Measurements from ENCODE around the gene GSC. TPM values are rescaled to one million over a fixed set of nuclear protein-coding genes. Genes with fewer than 3 reads are reported as not detected.

Gene GSC
- total RNA-seq, 1 donor from 2014 or later: not detected

DNA sequence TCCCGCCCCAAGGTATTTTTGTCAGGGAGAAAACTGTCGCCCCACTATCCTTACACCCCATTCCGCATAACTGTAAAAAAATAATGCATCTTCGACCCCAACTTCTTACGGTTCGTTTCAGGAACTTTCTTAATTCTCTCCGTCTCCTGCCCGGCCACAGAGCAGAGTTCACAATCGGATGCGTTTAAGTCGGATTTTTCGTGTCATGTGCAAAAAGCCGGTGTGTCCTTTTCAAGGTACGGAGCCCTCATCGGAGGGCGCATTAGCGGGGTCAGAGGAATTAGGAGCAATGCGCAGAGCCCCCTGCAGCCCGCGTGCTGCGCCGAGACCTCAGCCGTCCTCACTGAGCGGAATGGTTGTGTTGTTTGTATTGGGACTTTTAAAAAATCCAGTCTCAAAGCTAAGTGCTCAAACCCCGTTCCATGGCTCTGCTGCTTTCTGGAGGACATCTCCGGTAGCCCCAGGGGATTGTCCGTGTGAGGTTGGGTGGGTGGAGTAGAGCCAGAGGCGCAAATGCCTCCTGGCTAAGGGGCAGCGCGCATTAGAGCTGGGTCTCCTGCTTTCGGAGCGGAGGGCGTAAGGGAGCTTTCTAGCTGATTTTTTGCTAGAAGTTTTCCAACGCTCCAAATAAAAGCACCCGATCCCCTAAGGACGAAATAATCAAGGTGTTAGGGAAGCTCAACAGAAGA, 3.9 kb upstream of the GSC start:
- TF ChIP-seq, protein P1, sequence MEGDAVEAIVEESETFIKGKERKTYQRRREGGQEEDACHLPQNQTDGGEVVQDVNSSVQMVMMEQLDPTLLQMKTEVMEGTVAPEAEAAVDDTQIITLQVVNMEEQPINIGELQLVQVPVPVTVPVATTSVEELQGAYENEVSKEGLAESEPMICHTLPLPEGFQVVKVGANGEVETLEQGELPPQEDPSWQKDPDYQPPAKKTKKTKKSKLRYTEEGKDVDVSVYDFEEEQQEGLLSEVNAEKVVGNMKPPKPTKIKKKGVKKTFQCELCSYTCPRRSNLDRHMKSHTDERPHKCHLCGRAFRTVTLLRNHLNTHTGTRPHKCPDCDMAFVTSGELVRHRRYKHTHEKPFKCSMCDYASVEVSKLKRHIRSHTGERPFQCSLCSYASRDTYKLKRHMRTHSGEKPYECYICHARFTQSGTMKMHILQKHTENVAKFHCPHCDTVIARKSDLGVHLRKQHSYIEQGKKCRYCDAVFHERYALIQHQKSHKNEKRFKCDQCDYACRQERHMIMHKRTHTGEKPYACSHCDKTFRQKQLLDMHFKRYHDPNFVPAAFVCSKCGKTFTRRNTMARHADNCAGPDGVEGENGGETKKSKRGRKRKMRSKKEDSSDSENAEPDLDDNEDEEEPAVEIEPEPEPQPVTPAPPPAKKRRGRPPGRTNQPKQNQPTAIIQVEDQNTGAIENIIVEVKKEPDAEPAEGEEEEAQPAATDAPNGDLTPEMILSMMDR (IDR thresholded peaks at IDR 0.05; ENCODE audit: insufficient read depth, low read length, poor library complexity, severe bottlenecking): no peak
- Histone ChIP-seq H3K36me3 (ENCODE audit: control insufficient read depth, insufficient read depth, low read length) (no peaks in the 10 kb centered on the region), H3K4me3 (ENCODE audit: low read depth, low read length) (no peak overlapping the region), H3K27me3 (ENCODE audit: control insufficient read depth, insufficient read depth, low read length) (peaks cover 74% of the 10 kb centered on the region)
- DNase-seq (ENCODE audit: low read depth): no peak

DNA sequence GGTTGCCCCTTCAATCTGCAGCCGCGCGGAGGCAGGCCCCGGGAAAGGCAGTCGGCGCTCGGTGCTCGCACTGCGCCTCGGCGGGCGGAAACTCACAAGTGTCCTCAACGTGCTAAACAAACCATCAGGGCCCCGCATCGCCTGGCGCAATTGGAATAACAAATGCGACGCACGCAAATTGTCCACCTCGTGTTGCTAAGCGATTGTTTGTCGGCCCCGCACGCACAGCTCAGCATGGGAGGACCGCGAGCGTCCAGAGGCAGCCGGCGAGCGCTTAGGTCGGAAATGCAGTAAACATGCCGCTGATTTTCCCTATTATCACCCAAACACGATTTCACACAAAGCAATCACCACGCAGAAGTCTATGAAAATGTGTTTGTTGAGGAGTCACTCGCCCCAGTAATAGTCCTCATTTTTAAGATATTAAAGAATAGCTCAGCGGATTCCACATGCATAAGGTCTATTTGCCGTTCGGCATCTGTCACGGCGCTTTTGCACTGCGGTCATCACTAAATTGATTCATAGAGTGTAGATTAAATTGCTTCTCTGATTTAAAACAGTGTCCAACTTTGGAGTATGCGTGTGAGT, 3.2 kb upstream of the GSC start:
- peaks cover 80% of the 10 kb centered on the region for H3K27me3 ChIP-seq (ENCODE audit: control insufficient read depth, insufficient read depth, low read length)
- H3K4me3 ChIP-seq (ENCODE audit: low read depth, low read length): no peak overlapping the region
- no peak for DNase-seq (ENCODE audit: low read depth)
- H3K36me3 ChIP-seq (ENCODE audit: control insufficient read depth, insufficient read depth, low read length): no peaks in the 10 kb centered on the region
- TF ChIP-seq, protein P1 (IDR thresholded peaks at IDR 0.05; ENCODE audit: insufficient read depth, low read length, poor library complexity, severe bottlenecking): no peak

DNA sequence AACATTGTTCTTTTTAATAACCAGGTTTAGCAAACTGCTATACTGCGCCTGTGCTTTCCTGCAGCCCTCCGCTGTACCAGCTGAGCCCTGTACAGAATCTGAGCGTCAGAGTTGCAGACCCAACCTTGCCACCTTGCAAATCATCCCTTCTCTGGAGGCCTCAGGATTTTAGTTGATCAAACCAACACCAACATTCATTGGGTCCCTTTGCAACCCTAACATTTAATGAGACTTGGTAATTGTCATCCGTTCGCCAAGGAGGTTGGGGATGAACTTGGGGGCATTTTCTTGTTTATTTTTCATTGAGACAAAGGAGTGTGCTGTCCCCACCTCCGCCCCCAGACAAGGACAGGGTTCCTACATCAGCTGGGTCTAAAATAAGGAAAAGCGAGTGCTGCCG, 2.6 kb upstream of the GSC start:
- no peak for DNase-seq (ENCODE audit: low read depth)
- Histone ChIP-seq H3K27me3 (ENCODE audit: control insufficient read depth, insufficient read depth, low read length) (peaks cover 85% of the 10 kb centered on the region), H3K36me3 (ENCODE audit: control insufficient read depth, insufficient read depth, low read length) (no peaks in the 10 kb centered on the region), H3K4me3 (ENCODE audit: low read depth, low read length) (no peak overlapping the region)
- TF ChIP-seq, protein P1 (IDR thresholded peaks at IDR 0.05; ENCODE audit: insufficient read depth, low read length, poor library complexity, severe bottlenecking): no peak

DNA sequence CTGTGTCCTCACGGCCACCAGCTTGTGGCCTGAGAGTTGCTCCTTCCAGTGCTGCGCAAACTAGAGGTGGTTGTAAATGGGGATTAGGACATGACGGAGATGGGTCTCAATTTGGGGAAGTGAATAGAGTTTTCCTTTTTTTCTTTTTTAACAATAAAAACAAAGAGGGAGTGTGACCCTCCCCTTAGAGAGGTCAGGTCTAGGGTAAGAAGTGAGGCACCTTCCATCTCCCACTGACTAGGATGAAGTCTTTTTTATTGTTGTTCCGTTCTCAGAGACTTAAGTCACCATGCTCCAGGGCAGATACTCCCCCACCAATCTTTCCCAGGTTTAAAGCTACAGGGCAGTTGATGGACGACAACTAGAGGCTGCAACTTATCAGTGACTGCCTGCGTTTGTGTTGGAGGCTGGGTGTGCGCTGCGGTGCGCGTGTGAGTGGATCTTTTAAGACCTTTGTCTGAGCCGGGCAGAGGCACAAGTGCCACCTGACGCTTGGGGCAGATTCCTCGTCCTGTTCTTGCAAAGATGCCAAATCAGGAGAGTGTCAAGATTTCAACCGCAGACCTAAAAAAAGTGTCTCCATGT, 2.1 kb upstream of the GSC start:
- DNase-seq (ENCODE audit: low read depth): no peak
- TF ChIP-seq, protein P1 (IDR thresholded peaks at IDR 0.05; ENCODE audit: insufficient read depth, low read length, poor library complexity, severe bottlenecking): no peak
- peaks cover 91% of the 10 kb centered on the region for H3K27me3 ChIP-seq (ENCODE audit: control insufficient read depth, insufficient read depth, low read length)
- H3K36me3 ChIP-seq (ENCODE audit: control insufficient read depth, insufficient read depth, low read length): no peaks in the 10 kb centered on the region
- no peak overlapping the region for H3K4me3 ChIP-seq (ENCODE audit: low read depth, low read length)

DNA sequence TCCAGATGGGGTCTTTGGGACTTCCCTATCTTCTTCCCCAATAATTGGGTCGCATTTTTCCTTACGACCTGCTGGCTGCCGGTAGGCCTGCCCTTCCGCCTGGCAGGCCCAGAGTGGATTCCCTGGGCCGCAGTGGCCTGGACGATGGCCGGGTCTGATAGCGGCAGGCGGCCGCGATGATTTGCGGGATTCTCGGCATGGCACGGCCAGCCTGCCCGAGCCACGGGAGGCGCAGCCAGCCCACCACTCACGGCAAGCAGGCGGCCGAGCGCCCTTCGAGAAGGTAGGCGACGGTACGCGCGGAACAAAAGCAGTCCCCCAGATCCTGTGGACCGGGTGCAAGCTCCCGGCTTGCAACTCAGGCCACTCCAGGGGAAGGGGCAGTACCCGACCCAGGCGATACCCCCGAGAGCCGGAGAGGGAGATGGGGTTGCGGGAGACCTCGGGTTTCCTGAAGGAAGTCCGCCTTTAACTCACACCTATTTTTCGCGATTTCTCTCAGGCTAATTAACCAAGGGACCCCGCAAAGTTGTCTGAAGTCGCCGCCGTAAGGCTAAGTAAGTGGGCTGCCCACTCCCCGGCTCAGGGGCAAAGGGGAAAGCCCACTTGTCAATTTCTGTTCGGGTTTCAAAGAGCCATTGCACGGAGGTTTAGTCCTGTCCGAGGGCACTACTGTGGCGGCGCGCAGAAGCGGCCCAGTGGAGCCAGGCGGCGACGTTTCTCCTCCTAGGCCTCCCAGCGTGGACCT, 1.4 kb upstream of the GSC start:
- TF ChIP-seq, protein P1 (IDR thresholded peaks at IDR 0.05; ENCODE audit: insufficient read depth, low read length, poor library complexity, severe bottlenecking): no peak
- DNase-seq (ENCODE audit: low read depth): no peak
- Histone ChIP-seq H3K27me3 (ENCODE audit: control insufficient read depth, insufficient read depth, low read length) (peaks cover 93% of the 10 kb centered on the region), H3K4me3 (ENCODE audit: low read depth, low read length) (no peak overlapping the region), H3K36me3 (ENCODE audit: control insufficient read depth, insufficient read depth, low read length) (no peaks in the 10 kb centered on the region)
